ENCODE measurements around the gene ZDHHC20. TPM values are rescaled to one million over a fixed set of nuclear protein-coding genes. Genes with fewer than 3 reads are reported as not detected.

ZDHHC20 gene
- total and polyA plus RNA-seq, 10 of the 15 experiments (the other 5 are each of a cell fraction or from before 2014, with no cell fraction given): 8.6 to 57.8 (median 41.7) TPM

- no peak overlapping the region for H3K27ac ChIP-seq (ENCODE audit: control insufficient read depth, insufficient read depth)
- ChIA-PET CTCF (no interaction called here), POLR2A (no interaction called here), SMC1A (ENCODE audit: uncharacterized antibody, unreplicated experiment) (interaction anchor here (0.6 kb wide), 1 partner anchor 526 kb away, joined by 3 read pairs; no protein-coding TSS in a partner anchor), RAD21 (ENCODE audit: unreplicated experiment) (no interaction called here)
- no peak overlapping the region for H3K4me2 ChIP-seq (ENCODE audit: control insufficient read depth, insufficient read depth)
- intact Hi-C loops (cut with micrococcal nuclease; ENCODE audit: unreplicated experiment): no loop called here
- H3K27me3 ChIP-seq (replicated peaks in 1 of 2; ENCODE audit: control insufficient read depth in 2 of 2, insufficient read depth in 2 of 2, low read length in 1 of 2): no peaks in the 10 kb centered on the region
- no peaks in the 10 kb centered on the region for H3K36me3 ChIP-seq (ENCODE audit: control insufficient read depth in 2 of 2, insufficient read depth in 2 of 2, low read length in 1 of 2)
- H3K9me3 ChIP-seq (replicated peaks; ENCODE audit: control insufficient read depth, insufficient read depth, low read length): peaks cover 6% of the 10 kb centered on the region; the same call in 2 of the 3 replicates
- H4K20me1 ChIP-seq (ENCODE audit: control insufficient read depth, insufficient read depth): no peaks in the 10 kb centered on the region
- 98% methylated on average over 6 of the region's 6 CpGs for WGBS (ENCODE audit: insufficient coverage, insufficient replicate concordance, low lambda C conversion rate, missing lambda C conversion rate)
- H3K79me2 ChIP-seq (ENCODE audit: control insufficient read depth, insufficient read depth, low read length): peaks cover 60% of the 10 kb centered on the region
- H2AFZ ChIP-seq (ENCODE audit: control insufficient read depth, low read depth, low read length): no peak overlapping the region
- TF ChIP-seq JUND (IDR thresholded peaks at IDR 0.05; ENCODE audit: low read depth, low read length): no peak
- no peak for TF ChIP-seq EZH2 (IDR thresholded peaks at IDR 0.05; ENCODE audit: borderline replicate concordance, control insufficient read depth, low read depth, low read length)
- TF ChIP-seq ZNF207 (IDR thresholded peaks at IDR 0.05; ENCODE audit: borderline replicate concordance): no peak
- TF ChIP-seq E2F8 (IDR thresholded peaks at IDR 0.05; ENCODE audit: low read depth, partially characterized antibody): no peak
- no peak for TF ChIP-seq DPF2 (IDR thresholded peaks at IDR 0.05)
- TF ChIP-seq BACH1 (IDR thresholded peaks at IDR 0.05; ENCODE audit: borderline replicate concordance): no peak
- no peak for TF ChIP-seq SUZ12 (IDR thresholded peaks at IDR 0.05; ENCODE audit: unreplicated experiment)
- TF ChIP-seq BHLHE40 (IDR thresholded peaks at IDR 0.05; ENCODE audit: borderline replicate concordance in 1 of 2, low read depth in 2 of 2, low read length in 1 of 2): no peak
- no peak for TF ChIP-seq REST (IDR thresholded peaks at IDR 0.05; ENCODE audit: low read depth, low read length)
- no peak for TF ChIP-seq ZNF384 (IDR thresholded peaks at IDR 0.05; ENCODE audit: borderline replicate concordance, low read depth, low read length)
- no peak for TF ChIP-seq ZBTB33 (IDR thresholded peaks at IDR 0.05)
- TF ChIP-seq STAT3 (IDR thresholded peaks at IDR 0.05; ENCODE audit: low read depth, low read length): no peak
- TF ChIP-seq NKRF (conservative IDR thresholded peaks at IDR 0.05): no peak
- in situ Hi-C loops (cut with MboI): no loop called here
- DNase-seq (ENCODE audit: low read depth, low spot score) (no peak), ATAC-seq (no peak), FAIRE-seq (no peak)
- 0 out of 2 replicates have a peak, but pooled peaks cover 4% of the 10 kb centered on the region for H3K4me1 ChIP-seq (ENCODE audit: control insufficient read depth, insufficient read depth, low read length)
- H3K4me3 ChIP-seq: no peak overlapping the region
- no TSS peak for BruUV-seq (replicated peaks)
- H3K9ac ChIP-seq (ENCODE audit: control insufficient read depth, insufficient read depth, low read length): no peak overlapping the region
Observed at GRCh38 chr13:21453387-21454081, 5.6 kb downstream of the ZDHHC20 start.
